Right atrium auricular region (tissue), 2 donors: ENCODE measurements around the gene PRKCA. TPM values are rescaled to one million over a fixed set of nuclear protein-coding genes. Genes with fewer than 3 reads are reported as not detected.

Experiments used
- DNase-seq: peaks from one replicate; pipeline ENCODE4 v3.0.0-alpha.2; 2019; ENCODE audit warnings: low spot score
- H3K27ac ChIP-seq, 2 donors: fragments of 200-600 bp; sonication (generic); 1 replicate in 1 of 2; 2 replicates in 1 of 2; pipeline ENCODE4 v1.5.1; 2016 to 2019
- H3K27me3 ChIP-seq, 2 donors: fragments of 200-600 bp; sonication (generic); one replicate each; pipeline versions ENCODE4 v1.5.1 to v1.6.0; 2017 to 2019
- H3K36me3 ChIP-seq: fragments of 200-600 bp; sonication (generic); one replicate; pipeline ENCODE4 v1.5.1; 2016
- H3K4me1 ChIP-seq, 2 donors: fragments of 200-600 bp; sonication (generic); one replicate each; pipeline versions ENCODE4 v1.5.1 to v1.6.0; 2017 to 2019
- H3K4me3 ChIP-seq, 2 donors: fragments of 200-600 bp; sonication (generic); 1 replicate in 1 of 2; 2 replicates in 1 of 2; pipeline ENCODE4 v1.5.1; 2017 to 2019; ENCODE audit warnings: mild to moderate bottlenecking in 1 of 2, moderate library complexity in 1 of 2
- H3K9me3 ChIP-seq, 2 donors: fragments of 200-600 bp; sonication (generic); one replicate each; pipeline ENCODE4 v1.5.1; 2019
- CTCF ChIP-seq, 2 donors: fragments of 200-600 bp; sonication (generic); IDR thresholded peaks; one replicate each; pipeline ENCODE4 v1.5.1; 2019; ENCODE audit warnings: antibody characterized with exemption in 2 of 2
- total RNA-seq, 2 donors: library from RNA; depleted of rRNA; stranded (reverse); fragments of >200 nt; gene quantifications; one replicate each; pipeline ENCODE4 v1.1.0, GENCODE V29; 2016

The PRKCA gene
- total RNA-seq, 2 donors from 2014 or later, result 6.4 to 6.6 TPM

GRCh38 chr17:66684261-66684660, 381.8 kb downstream of the PRKCA start:
- Histone ChIP-seq H3K4me3 (no peak overlapping the region), H3K27ac (no peak overlapping the region), H3K27me3 (no peaks in the 10 kb centered on the region), H3K36me3 (no peaks in the 10 kb centered on the region), H3K4me1 (no peaks in the 10 kb centered on the region), H3K9me3 (no peaks in the 10 kb centered on the region)
- no peak for TF ChIP-seq CTCF (IDR thresholded peaks at IDR 0.05)
- DNase-seq, result no peak

- no peaks in the 10 kb centered on the region for H3K36me3 ChIP-seq
- TF ChIP-seq CTCF (IDR thresholded peaks at IDR 0.05), result no peak
- no peak for DNase-seq
These were observed 382.3 kb downstream of the PRKCA start for GRCh38 chr17:66684731-66685130.

GRCh38 chr17:66686601-66687000, 384.2 kb downstream of the PRKCA start:
- Histone ChIP-seq H3K36me3 (no peaks in the 10 kb centered on the region), H3K27ac (no peak overlapping the region), H3K4me1 (no peaks in the 10 kb centered on the region), H3K9me3 (no peaks in the 10 kb centered on the region), H3K4me3 (no peak overlapping the region), H3K27me3 (no peaks in the 10 kb centered on the region)
- DNase-seq, result no peak
- no peak for TF ChIP-seq CTCF (IDR thresholded peaks at IDR 0.05)

More at GRCh38 chr17:66684731-66685130, 382.3 kb downstream of the PRKCA start:
- no peaks in the 10 kb centered on the region for H3K27me3 ChIP-seq
- no peak overlapping the region for H3K4me3 ChIP-seq
- no peaks in the 10 kb centered on the region for H3K9me3 ChIP-seq
- no peak overlapping the region for H3K27ac ChIP-seq
- no peaks in the 10 kb centered on the region for H3K4me1 ChIP-seq

- H3K9me3 ChIP-seq, result no peaks in the 10 kb centered on the region
These were observed 385.3 kb downstream of the PRKCA start for GRCh38 chr17:66687570-66688284.

GRCh38 chr17:66689221-66689620, 386.8 kb downstream of the PRKCA start:
- no peak overlapping the region for H3K4me3 ChIP-seq
- DNase-seq, result no peak
- no peaks in the 10 kb centered on the region for H3K9me3 ChIP-seq
- no peak for TF ChIP-seq CTCF (IDR thresholded peaks at IDR 0.05)
- H3K4me1 ChIP-seq, result no peaks in the 10 kb centered on the region
- H3K27ac ChIP-seq, result no peak overlapping the region
- H3K27me3 ChIP-seq, result no peaks in the 10 kb centered on the region
- no peaks in the 10 kb centered on the region for H3K36me3 ChIP-seq

More at GRCh38 chr17:66687570-66688284, 385.3 kb downstream of the PRKCA start:
- H3K4me1 ChIP-seq, result no peaks in the 10 kb centered on the region
- H3K27me3 ChIP-seq, result no peaks in the 10 kb centered on the region
- H3K36me3 ChIP-seq, result no peaks in the 10 kb centered on the region
- DNase-seq, result no peak
- no peak for TF ChIP-seq CTCF (IDR thresholded peaks at IDR 0.05)
- no peak overlapping the region for H3K4me3 ChIP-seq
- H3K27ac ChIP-seq, result no peak overlapping the region

GRCh38 chr17:66690166-66690565, 387.8 kb downstream of the PRKCA start:
- no peaks in the 10 kb centered on the region for H3K36me3 ChIP-seq
- DNase-seq, result no peak
- H3K4me1 ChIP-seq, result no peaks in the 10 kb centered on the region
- no peak overlapping the region for H3K4me3 ChIP-seq
- no peaks in the 10 kb centered on the region for H3K9me3 ChIP-seq
- H3K27me3 ChIP-seq, result no peaks in the 10 kb centered on the region
- H3K27ac ChIP-seq, result no peak overlapping the region
- no peak for TF ChIP-seq CTCF (IDR thresholded peaks at IDR 0.05)
